K562 (cell line): ENCODE results near the gene SLC38A2. TPM values are rescaled to one million over a fixed set of nuclear protein-coding genes. Genes with fewer than 3 reads are reported as not detected.
A peak's percentile ranks its signal among the peaks of the same experiment; 100 is the strongest.

Experiments used
- BRD9 ChIP-seq: fragments of 450-650 bp; IDR thresholded peaks from 2 replicates; pipeline ENCODE4 v1.6.1; 2018; ENCODE audit warnings: low read depth; ENCODE audit not compliant: partially characterized antibody
- DDX20 ChIP-seq: fragments of 450-650 bp; IDR thresholded peaks from 2 replicates; pipeline ENCODE4 v1.6.1; 2016; ENCODE audit warnings: missing genetic modification characterization, low read depth, mild to moderate bottlenecking, missing compliant biosample characterization, moderate library complexity
- DPF2 ChIP-seq: fragments of 450-650 bp; IDR thresholded peaks from 2 replicates; pipeline ENCODE4 v1.6.1; 2016
- GATA2 ChIP-seq: sonication (generic); formaldehyde crosslinking; IDR thresholded peaks from 2 replicates; pipeline ENCODE4 v1.4.0; 2020; ENCODE audit warnings: mild to moderate bottlenecking, missing genetic modification reagents
- HEY1 ChIP-seq: fragments of 250-450 bp; sonication (Bioruptor Pico); IDR thresholded peaks from 2 replicates; pipeline ENCODE4 v1.5.0; 2020; ENCODE audit warnings: mild to moderate bottlenecking, moderate library complexity, borderline replicate concordance
- JUNB ChIP-seq: fragments of 450-650 bp; formaldehyde crosslinking; conservative IDR thresholded peaks from 2 replicates; pipeline ENCODE4 v1.4.0; 2020; ENCODE audit warnings: mild to moderate bottlenecking
- KLF13 ChIP-seq: fragments of 450-650 bp; IDR thresholded peaks from 2 replicates; pipeline ENCODE4 v1.6.1; 2016; ENCODE audit warnings: missing genetic modification characterization, low read depth, mild to moderate bottlenecking, missing compliant biosample characterization, moderate library complexity, borderline replicate concordance
- NCOA4 ChIP-seq: fragments of 450-650 bp; IDR thresholded peaks from 2 replicates; pipeline ENCODE4 v1.6.1; 2018; ENCODE audit warnings: mild to moderate bottlenecking; ENCODE audit not compliant: partially characterized antibody
- NR3C1 ChIP-seq: sonication (generic); formaldehyde crosslinking; IDR thresholded peaks from 2 replicates; pipeline ENCODE4 v1.8.1; 2022; ENCODE audit warnings: missing genetic modification reagents
- PCBP2 ChIP-seq: fragments of 200-400 bp; formaldehyde crosslinking; IDR thresholded peaks from 2 replicates; pipeline ENCODE4 v1.6.1; 2018; ENCODE audit warnings: low read length, low read depth, mild to moderate bottlenecking, moderate library complexity; ENCODE audit not compliant: poor library complexity, severe bottlenecking
- RUNX1 ChIP-seq: sonication (generic); IDR thresholded peaks from 2 replicates; pipeline ENCODE4 v1.6.1; 2016; ENCODE audit warnings: antibody characterized with exemption, low read depth
- SMAD1 ChIP-seq: fragments of 150-350 bp; IDR thresholded peaks from 2 replicates; pipeline ENCODE4 v1.6.1; 2014; ENCODE audit warnings: low read length, low read depth; ENCODE audit not compliant: partially characterized antibody
- SMARCC2 ChIP-seq: fragments of 450-650 bp; IDR thresholded peaks from 2 replicates; pipeline ENCODE4 v1.6.1; 2017; ENCODE audit warnings: antibody characterized with exemption, moderate library complexity, mild to moderate bottlenecking, low read depth
- SP2 ChIP-seq: IDR thresholded peaks from 2 replicates; pipeline ENCODE4 v1.6.1; 2011; ENCODE audit warnings: mild to moderate bottlenecking, low read depth, low read length, moderate library complexity; ENCODE audit not compliant: poor library complexity, severe bottlenecking; ENCODE audit errors: extremely low read depth
- SREBF2 ChIP-seq: sonication (generic); formaldehyde crosslinking; IDR thresholded peaks from 2 replicates; pipeline ENCODE4 v1.4.0; 2020; ENCODE audit warnings: mild to moderate bottlenecking, missing genetic modification reagents
- TAF15 ChIP-seq: fragments of 200-400 bp; formaldehyde crosslinking; IDR thresholded peaks from 2 replicates; pipeline ENCODE4 v1.6.1; 2017; ENCODE audit warnings: mild to moderate bottlenecking, low read depth, low read length, moderate library complexity
- ZNF143 ChIP-seq: sonication (generic); formaldehyde crosslinking; IDR thresholded peaks from 2 replicates; pipeline ENCODE4 v1.9.0; 2022; ENCODE audit warnings: mild to moderate bottlenecking, missing genetic modification reagents
- ZNF23 ChIP-seq: fragments of 250-450 bp; sonication (Bioruptor Pico); IDR thresholded peaks from 2 replicates; pipeline ENCODE4 v1.4.0; 2020; ENCODE audit warnings: mild to moderate bottlenecking
- ZNF57 ChIP-seq: fragments of 450-650 bp; formaldehyde crosslinking; IDR thresholded peaks from 2 replicates; pipeline ENCODE4 v1.4.0; 2020; ENCODE audit warnings: mild to moderate bottlenecking, moderate library complexity
- polyA plus RNA-seq, 8 experiments: library from polyadenylated mRNA; depleted of rRNA in 4 of 8; stranded (reverse) in 5 of 8; unstranded in 3 of 8; fragments of >200 nt; fragmentation: Nextera tagmentation in 2 of 8; fragmentation: Illumina TruSeq in 1 of 8; extraction: Ambion mirVana in 2 of 8; extraction: Trizol in 1 of 8; gene quantifications; 2 replicates each; pipeline versions ENCODE4 v1.2.1 to v1.2.3, GENCODE V29; 2011 to 2014; ENCODE audit warnings: inconsistent platforms in 1 of 8, missing spikeins in 1 of 8
- total RNA-seq, 7 experiments: library from RNA; depleted of rRNA in 6 of 7; stranded (reverse); fragments of >200 nt in 6 of 7; fragmentation: Illumina TruSeq in 2 of 7; extraction: Trizol in 2 of 7; gene quantifications; 2 replicates each; pipeline versions ENCODE4 v1.2.1 to v1.2.3, GENCODE V29; 2011 to 2021; ENCODE audit warnings: low replicate concordance in 1 of 7
- TF ChIP-seq, protein P1 (sequence below), 2 experiments: fragments of 450-650 bp; conservative IDR thresholded peaks; 2 replicates each; pipeline ENCODE4 v1.6.1; 2017; ENCODE audit warnings: mild to moderate bottlenecking in 2 of 2, moderate library complexity in 2 of 2
- TF ChIP-seq, protein P2 (sequence below): fragments of 450-650 bp; IDR thresholded peaks from 2 replicates; pipeline ENCODE4 v1.6.1; 2017; ENCODE audit warnings: mild to moderate bottlenecking, moderate library complexity
- TF ChIP-seq, protein P3 (sequence below), 3 experiments: IDR thresholded peaks in 2 of 3; conservative IDR thresholded peaks in 1 of 3; 2 replicates each; pipeline ENCODE4 v1.5.1; 2011 to 2012; ENCODE audit warnings: low read length in 3 of 3, mild to moderate bottlenecking in 3 of 3, control low read depth in 2 of 3, improper control_type of control experiment in 1 of 3, inconsistent platforms in 1 of 3, low read depth in 1 of 3, mixed read lengths in 1 of 3, moderate library complexity in 1 of 3; ENCODE audit not compliant: insufficient read depth in 2 of 3
- TF ChIP-seq, protein P4 (sequence below): fragments of 450-650 bp; formaldehyde crosslinking; IDR thresholded peaks from 2 replicates; pipeline ENCODE4 v1.4.0; 2022; ENCODE audit warnings: missing genetic modification characterization

Gene SLC38A2
- total and polyA plus RNA-seq, 9 of the 15 experiments (the other 6 are each of a cell fraction or from before 2014, with no cell fraction given) = 98.7 to 292 (median 143) TPM

DNA sequence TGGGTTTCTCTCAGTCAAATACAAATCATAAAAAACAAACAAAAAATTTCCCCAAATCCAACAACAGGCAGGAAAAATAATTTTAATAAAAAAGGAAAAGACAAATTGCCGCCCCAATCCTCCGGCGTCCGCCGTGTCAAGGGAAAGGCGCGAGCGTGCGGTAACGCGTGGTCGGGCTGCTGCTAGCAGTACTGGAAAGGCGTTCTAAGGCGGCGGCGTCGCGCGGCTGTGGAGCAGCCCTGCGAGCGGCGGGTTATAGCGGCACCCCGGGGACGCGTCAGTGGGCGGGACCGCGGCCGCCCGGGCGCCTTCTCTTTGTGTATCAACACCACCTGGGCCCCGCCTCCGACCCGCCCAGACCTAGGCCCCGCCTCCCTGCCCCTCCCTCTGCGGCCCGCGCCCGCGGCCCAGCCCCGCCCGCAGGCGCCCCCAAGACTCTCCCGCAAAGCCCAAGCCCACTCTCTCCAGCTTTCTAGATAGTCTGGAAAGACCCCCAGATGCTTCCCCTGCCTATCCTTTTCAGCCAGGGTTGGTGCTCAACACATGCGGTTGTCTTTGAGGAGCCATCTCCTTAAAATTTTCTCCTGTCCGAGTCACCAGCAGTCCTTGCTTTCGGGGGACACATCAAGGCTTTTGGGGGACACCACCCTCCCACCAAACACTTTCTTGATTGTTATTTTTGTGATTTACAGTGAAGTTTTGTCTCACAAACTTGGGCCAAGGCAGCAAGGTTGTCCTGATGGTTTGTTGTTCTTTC is at the start of gene SLC38A2 (continued):
- TF ChIP-seq NR3C1 (CRISPR knock-in tag) (peak; percentile 70), JUNB (no peak), DDX20 (no peak), BRD9 (no peak), ZNF23 (CRISPR knock-in tag) (no peak), ZNF57 (CRISPR knock-in tag) (no peak), SP2 (no peak), NCOA4 (no peak), KLF13 (tag) (no peak), TAF15 (no peak), PCBP2 (no peak), SMAD1 (peak; percentile 96), SMARCC2 (no peak), DPF2 (no peak), SREBF2 (no peak), HEY1 (CRISPR knock-in tag) (no peak), GATA2 (CRISPR knock-in tag) (no peak), ZNF143 (no peak), RUNX1 (no peak)
- TF ChIP-seq, protein P1, sequence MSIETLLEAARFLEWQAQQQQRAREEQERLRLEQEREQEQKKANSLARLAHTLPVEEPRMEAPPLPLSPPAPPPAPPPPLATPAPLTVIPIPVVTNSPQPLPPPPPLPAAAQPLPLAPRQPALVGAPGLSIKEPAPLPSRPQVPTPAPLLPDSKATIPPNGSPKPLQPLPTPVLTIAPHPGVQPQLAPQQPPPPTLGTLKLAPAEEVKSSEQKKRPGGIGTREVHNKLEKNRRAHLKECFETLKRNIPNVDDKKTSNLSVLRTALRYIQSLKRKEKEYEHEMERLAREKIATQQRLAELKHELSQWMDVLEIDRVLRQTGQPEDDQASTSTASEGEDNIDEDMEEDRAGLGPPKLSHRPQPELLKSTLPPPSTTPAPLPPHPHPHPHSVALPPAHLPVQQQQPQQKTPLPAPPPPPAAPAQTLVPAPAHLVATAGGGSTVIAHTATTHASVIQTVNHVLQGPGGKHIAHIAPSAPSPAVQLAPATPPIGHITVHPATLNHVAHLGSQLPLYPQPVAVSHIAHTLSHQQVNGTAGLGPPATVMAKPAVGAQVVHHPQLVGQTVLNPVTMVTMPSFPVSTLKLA (conservative IDR thresholded peaks at IDR 0.05) = peak; percentile 86 to 91
- TF ChIP-seq, protein P2, sequence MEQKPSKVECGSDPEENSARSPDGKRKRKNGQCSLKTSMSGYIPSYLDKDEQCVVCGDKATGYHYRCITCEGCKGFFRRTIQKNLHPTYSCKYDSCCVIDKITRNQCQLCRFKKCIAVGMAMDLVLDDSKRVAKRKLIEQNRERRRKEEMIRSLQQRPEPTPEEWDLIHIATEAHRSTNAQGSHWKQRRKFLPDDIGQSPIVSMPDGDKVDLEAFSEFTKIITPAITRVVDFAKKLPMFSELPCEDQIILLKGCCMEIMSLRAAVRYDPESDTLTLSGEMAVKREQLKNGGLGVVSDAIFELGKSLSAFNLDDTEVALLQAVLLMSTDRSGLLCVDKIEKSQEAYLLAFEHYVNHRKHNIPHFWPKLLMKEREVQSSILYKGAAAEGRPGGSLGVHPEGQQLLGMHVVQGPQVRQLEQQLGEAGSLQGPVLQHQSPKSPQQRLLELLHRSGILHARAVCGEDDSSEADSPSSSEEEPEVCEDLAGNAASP = no peak
- TF ChIP-seq, protein P3, sequence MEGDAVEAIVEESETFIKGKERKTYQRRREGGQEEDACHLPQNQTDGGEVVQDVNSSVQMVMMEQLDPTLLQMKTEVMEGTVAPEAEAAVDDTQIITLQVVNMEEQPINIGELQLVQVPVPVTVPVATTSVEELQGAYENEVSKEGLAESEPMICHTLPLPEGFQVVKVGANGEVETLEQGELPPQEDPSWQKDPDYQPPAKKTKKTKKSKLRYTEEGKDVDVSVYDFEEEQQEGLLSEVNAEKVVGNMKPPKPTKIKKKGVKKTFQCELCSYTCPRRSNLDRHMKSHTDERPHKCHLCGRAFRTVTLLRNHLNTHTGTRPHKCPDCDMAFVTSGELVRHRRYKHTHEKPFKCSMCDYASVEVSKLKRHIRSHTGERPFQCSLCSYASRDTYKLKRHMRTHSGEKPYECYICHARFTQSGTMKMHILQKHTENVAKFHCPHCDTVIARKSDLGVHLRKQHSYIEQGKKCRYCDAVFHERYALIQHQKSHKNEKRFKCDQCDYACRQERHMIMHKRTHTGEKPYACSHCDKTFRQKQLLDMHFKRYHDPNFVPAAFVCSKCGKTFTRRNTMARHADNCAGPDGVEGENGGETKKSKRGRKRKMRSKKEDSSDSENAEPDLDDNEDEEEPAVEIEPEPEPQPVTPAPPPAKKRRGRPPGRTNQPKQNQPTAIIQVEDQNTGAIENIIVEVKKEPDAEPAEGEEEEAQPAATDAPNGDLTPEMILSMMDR (IDR thresholded peaks at IDR 0.05 in 2 of 3, conservative IDR thresholded peaks at IDR 0.05 in 1 of 3; ENCODE audit: insufficient read depth in 2 of 3, low read depth in 1 of 3, low read length in 3 of 3) = 0 out of 6 replicates have a peak, but pooled peaks of 1 of the 3 experiments have one; percentile 0
- TF ChIP-seq, protein P4, sequence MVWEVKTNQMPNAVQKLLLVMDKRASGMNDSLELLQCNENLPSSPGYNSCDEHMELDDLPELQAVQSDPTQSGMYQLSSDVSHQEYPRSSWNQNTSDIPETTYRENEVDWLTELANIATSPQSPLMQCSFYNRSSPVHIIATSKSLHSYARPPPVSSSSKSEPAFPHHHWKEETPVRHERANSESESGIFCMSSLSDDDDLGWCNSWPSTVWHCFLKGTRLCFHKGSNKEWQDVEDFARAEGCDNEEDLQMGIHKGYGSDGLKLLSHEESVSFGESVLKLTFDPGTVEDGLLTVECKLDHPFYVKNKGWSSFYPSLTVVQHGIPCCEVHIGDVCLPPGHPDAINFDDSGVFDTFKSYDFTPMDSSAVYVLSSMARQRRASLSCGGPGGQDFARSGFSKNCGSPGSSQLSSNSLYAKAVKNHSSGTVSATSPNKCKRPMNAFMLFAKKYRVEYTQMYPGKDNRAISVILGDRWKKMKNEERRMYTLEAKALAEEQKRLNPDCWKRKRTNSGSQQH = no peak
